Measurements from ENCODE around the gene TMEM98.
"Not testable (repeated sequence)": the region's sequence is repeated elsewhere in the genome, so short reads cannot be mapped to it uniquely, and the experiment has no call there.

The TMEM98 gene

GRCh38 chr17:32987453-32987805 lies 59.5 kb downstream of the TMEM98 start:
- DNase-seq = not testable (repeated sequence)

GRCh38 chr17:32987868-32988267 lies 59.9 kb downstream of the TMEM98 start:
- not testable (repeated sequence) for DNase-seq

- no peak for DNase-seq
These were observed 60.6 kb downstream of the TMEM98 start for GRCh38 chr17:32988481-32989101.

GRCh38 chr17:32992321-32993033 lies 64.5 kb downstream of the TMEM98 start:
- peak; percentile 77 for DNase-seq

- no peak for DNase-seq
These were observed 66.0 kb downstream of the TMEM98 start for GRCh38 chr17:32993977-32994376.

All from hematopoietic multipotent progenitor cell treated with erythropoietin and hydrocortisone succinate and interleukin-3 and kit ligand, for 6 days (in vitro differentiated cells).